Smooth muscle cell (in vitro differentiated cells): ENCODE measurements around the gene SNAI1. TPM values are rescaled to one million over a fixed set of nuclear protein-coding genes. Genes with fewer than 3 reads are reported as not detected.

Experiments used
- DNase-seq: peaks from one replicate; lab custom pipeline; 2025; ENCODE audit not compliant: unreplicated experiment; lab: John Stamatoyannopoulos, UW
- H2AFZ ChIP-seq: fragments of 200-600 bp; sonication (generic); 2 replicates; pipeline ENCODE4 v1.6.0; 2016; ENCODE audit warnings: antibody characterized with exemption, low read depth, mild to moderate bottlenecking
- H3F3A ChIP-seq: fragments of 200-600 bp; sonication (generic); 2 replicates; pipeline ENCODE4 v1.6.0; 2017; ENCODE audit warnings: antibody characterized with exemption, low read depth
- H3K27ac ChIP-seq: fragments of 200-600 bp; sonication (generic); 2 replicates; pipeline ENCODE4 v1.5.1; 2016; ENCODE audit warnings: low read depth, mild to moderate bottlenecking
- H3K27me3 ChIP-seq: fragments of 200-600 bp; sonication (generic); 2 replicates; pipeline ENCODE4 v1.6.1; 2016; ENCODE audit warnings: low read depth, mild to moderate bottlenecking
- H3K36me3 ChIP-seq: fragments of 200-600 bp; sonication (generic); 2 replicates; pipeline ENCODE4 v1.5.1; 2016; ENCODE audit warnings: low read depth
- H3K4me1 ChIP-seq: fragments of 200-600 bp; sonication (generic); 2 replicates; pipeline ENCODE4 v1.5.1; 2016; ENCODE audit warnings: low read depth
- H3K4me2 ChIP-seq: fragments of 200-600 bp; sonication (generic); 2 replicates; pipeline ENCODE4 v1.6.0; 2016; ENCODE audit warnings: mild to moderate bottlenecking
- H3K4me3 ChIP-seq: fragments of 200-600 bp; sonication (generic); 2 replicates; pipeline ENCODE4 v1.5.1; 2016; ENCODE audit warnings: mild to moderate bottlenecking
- H3K79me2 ChIP-seq: fragments of 200-600 bp; sonication (generic); 2 replicates; pipeline ENCODE4 v1.6.0; 2016; ENCODE audit warnings: low read depth, mild to moderate bottlenecking
- H3K9ac ChIP-seq: fragments of 200-600 bp; sonication (generic); 2 replicates; pipeline ENCODE4 v1.6.0; 2016; ENCODE audit warnings: low read depth
- H3K9me3 ChIP-seq: fragments of 200-600 bp; sonication (generic); replicated peaks from 2 replicates; pipeline ENCODE4 v1.5.1; 2016; ENCODE audit warnings: low read depth
- H4K20me1 ChIP-seq: fragments of 200-600 bp; sonication (generic); 2 replicates; pipeline ENCODE4 v1.6.0; 2016; ENCODE audit warnings: low read depth
- WGBS: methylation state at CpG from one replicate; pipeline ENCODE4 v1.1.7; 2016; ENCODE audit warnings: low lambda C conversion rate; 5-methylcytosine and 5-hydroxymethylcytosine counted together
- polyA plus RNA-seq: library from polyadenylated mRNA; unstranded; fragments of >200 nt; fragmentation: Nextera tagmentation; extraction: Ambion mirVana; gene quantifications from 2 replicates; pipeline ENCODE4 v1.2.1, GENCODE V29; 2016
- total RNA-seq: library from RNA; depleted of rRNA; stranded (reverse); fragments of >200 nt; gene quantifications from 2 replicates; pipeline ENCODE4 v1.2.3, GENCODE V29; 2014
- TF ChIP-seq, protein P1 (sequence below): fragments of 200-600 bp; sonication (generic); IDR thresholded peaks from 2 replicates; pipeline ENCODE4 v1.5.1; 2017; ENCODE audit warnings: borderline replicate concordance, mild to moderate bottlenecking, antibody characterized with exemption; ENCODE audit not compliant: insufficient read depth, poor library complexity, severe bottlenecking

SNAI1 gene
- total and polyA plus RNA-seq, 2 experiments from 2014 or later: 3.7 to 20.7 TPM

DNA sequence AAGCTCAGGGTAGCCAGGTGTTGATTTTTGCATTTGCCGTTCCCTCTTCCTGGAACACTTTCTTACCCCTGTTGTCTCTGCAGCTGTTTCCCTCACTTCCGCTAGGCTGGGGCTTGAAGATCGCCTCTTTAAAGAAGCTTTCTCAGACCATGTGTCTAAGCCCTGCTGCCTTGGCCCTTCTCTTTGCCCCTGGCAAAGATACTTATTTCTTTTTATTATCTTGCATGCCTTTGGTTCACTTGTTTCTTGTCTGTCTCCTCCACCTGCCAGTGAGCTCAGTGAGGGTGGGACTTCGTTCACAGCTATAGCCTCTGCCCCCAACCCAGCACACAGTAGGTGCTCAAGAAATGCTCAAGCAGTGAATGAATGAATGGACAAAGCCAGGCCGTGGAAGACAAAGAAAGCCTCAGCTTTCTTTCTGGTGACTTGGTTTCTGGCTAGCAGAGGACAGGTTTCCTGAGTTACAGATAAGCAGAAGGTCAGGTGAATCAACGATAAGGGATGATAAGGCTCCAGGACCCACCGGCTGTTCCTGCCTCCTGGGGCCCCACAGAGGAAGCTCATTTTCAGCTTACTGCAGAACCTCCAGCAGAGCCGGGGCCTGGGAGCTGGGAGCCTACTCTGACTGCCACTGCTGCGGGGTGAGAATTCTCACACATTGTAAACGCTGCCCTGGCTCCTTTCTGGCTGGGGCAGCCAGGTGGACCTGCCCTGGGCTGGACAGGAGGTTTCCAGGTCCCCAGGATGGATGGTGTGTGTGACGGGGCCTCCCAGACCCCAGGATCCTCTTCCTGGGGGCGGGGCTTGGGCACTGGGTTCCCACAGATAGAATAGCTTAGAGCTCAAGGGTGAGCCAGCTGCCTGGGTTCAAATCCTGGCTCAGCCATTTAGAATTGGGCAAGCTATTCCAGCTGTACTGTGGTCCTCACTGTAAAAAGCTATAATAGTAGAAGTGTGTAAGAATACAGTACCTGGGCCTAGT is 29.8 kb downstream of the SNAI1 start:
- Histone ChIP-seq H2AFZ (no peak overlapping the region), H3K4me1 (peaks cover 13% of the 10 kb centered on the region), H3K4me3 (no peak overlapping the region), H3K9me3 (no peaks in the 10 kb centered on the region), H3K9ac (no peak overlapping the region), H3K27me3 (no peaks in the 10 kb centered on the region), H3K36me3 (no peaks in the 10 kb centered on the region), H3F3A (peaks cover 3% of the 10 kb centered on the region), H3K79me2 (no peaks in the 10 kb centered on the region), H4K20me1 (no peaks in the 10 kb centered on the region), H3K27ac (no peak overlapping the region), H3K4me2 (no peak overlapping the region)
- WGBS: 59% methylated on average over 12 of the region's 12 CpGs
- TF ChIP-seq, protein P1, sequence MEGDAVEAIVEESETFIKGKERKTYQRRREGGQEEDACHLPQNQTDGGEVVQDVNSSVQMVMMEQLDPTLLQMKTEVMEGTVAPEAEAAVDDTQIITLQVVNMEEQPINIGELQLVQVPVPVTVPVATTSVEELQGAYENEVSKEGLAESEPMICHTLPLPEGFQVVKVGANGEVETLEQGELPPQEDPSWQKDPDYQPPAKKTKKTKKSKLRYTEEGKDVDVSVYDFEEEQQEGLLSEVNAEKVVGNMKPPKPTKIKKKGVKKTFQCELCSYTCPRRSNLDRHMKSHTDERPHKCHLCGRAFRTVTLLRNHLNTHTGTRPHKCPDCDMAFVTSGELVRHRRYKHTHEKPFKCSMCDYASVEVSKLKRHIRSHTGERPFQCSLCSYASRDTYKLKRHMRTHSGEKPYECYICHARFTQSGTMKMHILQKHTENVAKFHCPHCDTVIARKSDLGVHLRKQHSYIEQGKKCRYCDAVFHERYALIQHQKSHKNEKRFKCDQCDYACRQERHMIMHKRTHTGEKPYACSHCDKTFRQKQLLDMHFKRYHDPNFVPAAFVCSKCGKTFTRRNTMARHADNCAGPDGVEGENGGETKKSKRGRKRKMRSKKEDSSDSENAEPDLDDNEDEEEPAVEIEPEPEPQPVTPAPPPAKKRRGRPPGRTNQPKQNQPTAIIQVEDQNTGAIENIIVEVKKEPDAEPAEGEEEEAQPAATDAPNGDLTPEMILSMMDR: no peak
- DNase-seq: no peak

DNA sequence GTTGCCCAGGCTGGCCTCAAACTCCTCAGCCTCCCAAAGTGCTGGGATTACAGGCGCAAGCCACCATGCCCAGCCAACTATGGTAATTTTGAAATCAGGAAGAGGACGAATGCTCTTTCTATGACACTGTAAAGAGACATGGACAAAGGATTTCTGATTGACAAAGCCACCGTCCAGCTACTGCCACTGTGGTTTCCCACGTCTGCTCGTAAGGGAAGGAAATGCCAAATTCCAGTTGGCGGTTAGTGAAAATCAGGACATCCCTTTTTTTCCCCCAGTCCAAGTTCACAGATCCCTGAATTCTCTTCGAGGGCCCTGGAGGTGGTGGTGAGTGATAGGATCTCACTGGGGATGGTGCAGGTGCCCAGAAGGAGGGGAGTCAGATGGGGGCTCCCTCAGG is 31.2 kb downstream of the SNAI1 start:
- Histone ChIP-seq H3K36me3 (no peaks in the 10 kb centered on the region), H2AFZ (no peak overlapping the region), H3K79me2 (no peaks in the 10 kb centered on the region), H3K9me3 (no peaks in the 10 kb centered on the region), H3K9ac (no peak overlapping the region), H3K27ac (no peak overlapping the region), H4K20me1 (no peaks in the 10 kb centered on the region), H3K4me2 (no peak overlapping the region), H3K27me3 (no peaks in the 10 kb centered on the region), H3K4me3 (no peak overlapping the region), H3F3A (peaks cover 3% of the 10 kb centered on the region), H3K4me1 (peaks cover 13% of the 10 kb centered on the region)
- DNase-seq: no peak
- TF ChIP-seq, protein P1: no peak
- 50% methylated on average over 7 of the region's 7 CpGs for WGBS

DNA sequence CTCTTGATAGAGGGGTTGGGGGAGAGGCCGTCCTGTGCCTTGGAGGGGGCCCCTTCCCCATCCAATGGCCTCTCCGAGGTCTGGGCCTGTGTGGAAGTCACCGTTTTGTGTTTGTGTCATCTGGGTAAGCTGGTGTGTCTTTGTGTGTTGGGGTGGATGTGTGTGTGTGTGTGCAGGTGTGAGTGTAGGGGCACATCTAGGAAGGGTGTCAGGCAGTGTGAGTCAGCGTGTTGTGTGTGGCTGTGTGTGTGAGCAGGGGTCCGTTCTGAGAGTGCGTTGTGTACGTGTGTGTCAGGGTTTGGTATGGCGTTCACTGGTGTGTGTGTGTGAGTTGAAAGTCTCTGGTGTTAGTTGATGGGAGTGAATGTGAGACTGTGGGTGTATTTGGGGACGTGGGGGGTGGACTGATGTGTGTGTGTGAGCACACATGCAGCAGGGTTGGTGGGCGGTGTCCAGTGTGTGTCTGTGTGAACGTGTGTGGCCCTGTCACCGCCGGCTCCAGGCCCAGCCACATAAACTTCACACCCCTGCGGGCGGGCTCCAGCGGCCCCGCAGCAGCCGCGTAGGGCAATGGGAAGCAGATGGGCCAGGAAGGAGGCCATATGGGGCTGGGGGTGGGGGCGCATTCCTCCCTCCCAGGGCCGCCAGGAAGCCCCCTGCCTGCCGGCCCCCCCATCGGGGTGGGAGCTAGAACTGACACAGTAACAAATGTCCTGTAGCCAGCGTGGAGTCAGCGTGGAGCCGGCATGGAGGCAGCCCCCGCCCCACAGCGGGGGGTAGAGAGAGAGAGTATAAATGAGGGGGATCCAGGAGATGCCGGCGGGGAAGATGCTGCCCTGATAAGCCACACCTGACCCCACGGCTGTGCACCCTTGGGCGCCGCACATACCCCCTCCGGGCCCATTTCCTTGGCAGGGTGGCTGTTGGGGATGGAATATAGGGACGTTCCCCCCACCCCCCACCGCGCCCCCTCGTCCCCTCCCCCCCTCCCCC is 32.1 kb downstream of the SNAI1 start:
- H3K27me3 ChIP-seq: no peaks in the 10 kb centered on the region
- H3K9ac ChIP-seq: no peak overlapping the region
- peaks cover 3% of the 10 kb centered on the region for H3F3A ChIP-seq
- peak overlapping the region; percentile 12 for H3K4me2 ChIP-seq
- peak overlapping the region; percentile 53 for H2AFZ ChIP-seq
- no peaks in the 10 kb centered on the region for H3K9me3 ChIP-seq
- no peaks in the 10 kb centered on the region for H3K79me2 ChIP-seq
- peaks cover 9% of the 10 kb centered on the region for H3K4me1 ChIP-seq
- H3K27ac ChIP-seq: no peak overlapping the region
- no peaks in the 10 kb centered on the region for H4K20me1 ChIP-seq
- 36% methylated on average over 32 of the region's 38 CpGs for WGBS
- no peak for DNase-seq
- TF ChIP-seq, protein P1: no peak
- H3K4me3 ChIP-seq: no peak overlapping the region
- no peaks in the 10 kb centered on the region for H3K36me3 ChIP-seq
